Measurements from ENCODE around the gene MRPL37. TPM values are rescaled to one million over a fixed set of nuclear protein-coding genes. Genes with fewer than 3 reads are reported as not detected.
"Not testable (repeated sequence)": the region's sequence is repeated elsewhere in the genome, so short reads cannot be mapped to it uniquely, and the experiment has no call there.

Gene MRPL37
- total RNA-seq, 1 donor from 2014 or later: 33.3 TPM

GRCh38 chr1:54172614-54173599 is 27.1 kb upstream of the MRPL37 start:
- DNase-seq (ENCODE audit: low read depth): no peak

- DNase-seq (ENCODE audit: low read depth): no peak
These were observed 26.3 kb upstream of the MRPL37 start for GRCh38 chr1:54173681-54174080.

- no peak for DNase-seq (ENCODE audit: low read depth)
These were observed 25.9 kb upstream of the MRPL37 start for GRCh38 chr1:54174106-54174505.

GRCh38 chr1:54176621-54177327 is 23.2 kb upstream of the MRPL37 start:
- DNase-seq (ENCODE audit: low read depth): no peak

- no peak for DNase-seq (ENCODE audit: low read depth)
These were observed 22.2 kb upstream of the MRPL37 start for GRCh38 chr1:54177726-54178125.

- DNase-seq (ENCODE audit: low read depth): no peak
These were observed 21.5 kb upstream of the MRPL37 start for GRCh38 chr1:54178296-54179070.

- DNase-seq (ENCODE audit: low read depth): no peak
These were observed 19.1 kb upstream of the MRPL37 start for GRCh38 chr1:54180701-54181360.

GRCh38 chr1:54186056-54186455 is 13.9 kb upstream of the MRPL37 start:
- no peak for DNase-seq (ENCODE audit: low read depth)

- no peak for DNase-seq (ENCODE audit: low read depth)
These were observed 11.7 kb upstream of the MRPL37 start for GRCh38 chr1:54188291-54188690.

GRCh38 chr1:54190526-54190925 is 9.4 kb upstream of the MRPL37 start:
- DNase-seq (ENCODE audit: low read depth): no peak

- no peak for DNase-seq (ENCODE audit: low read depth)
These were observed 8.4 kb upstream of the MRPL37 start for GRCh38 chr1:54191525-54191924.

- DNase-seq (ENCODE audit: low read depth): no peak
These were observed 6.5 kb upstream of the MRPL37 start for GRCh38 chr1:54193453-54193852.

GRCh38 chr1:54199151-54199764 is 709 bp upstream of the MRPL37 start:
- DNase-seq (ENCODE audit: low read depth): no peak

GRCh38 chr1:54200519-54200997 is 591 bp downstream of the MRPL37 start:
- DNase-seq (ENCODE audit: low read depth): no peak

GRCh38 chr1:54204199-54204598 is 4.2 kb downstream of the MRPL37 start:
- DNase-seq (ENCODE audit: low read depth): no peak

- DNase-seq (ENCODE audit: low read depth): peak; percentile 9
These were observed 7.3 kb downstream of the MRPL37 start for GRCh38 chr1:54207287-54207686.

- DNase-seq (ENCODE audit: low read depth): not testable (repeated sequence)
These were observed 7.9 kb downstream of the MRPL37 start for GRCh38 chr1:54207896-54208295.

GRCh38 chr1:54212872-54213271 is 12.9 kb downstream of the MRPL37 start:
- no peak for DNase-seq (ENCODE audit: low read depth)

GRCh38 chr1:54215523-54215922 is 15.6 kb downstream of the MRPL37 start:
- DNase-seq (ENCODE audit: low read depth): no peak

- no peak for DNase-seq (ENCODE audit: low read depth)
These were observed 19.1 kb downstream of the MRPL37 start for GRCh38 chr1:54218883-54219687.

All from renal cortical epithelial cell (primary cell).